ENCODE data around the gene UST. TPM values are rescaled to one million over a fixed set of nuclear protein-coding genes. Genes with fewer than 3 reads are reported as not detected.

The UST gene
- total RNA-seq, 2 experiments from 2014 or later, result 1.2 to 1.5 TPM

DNA sequence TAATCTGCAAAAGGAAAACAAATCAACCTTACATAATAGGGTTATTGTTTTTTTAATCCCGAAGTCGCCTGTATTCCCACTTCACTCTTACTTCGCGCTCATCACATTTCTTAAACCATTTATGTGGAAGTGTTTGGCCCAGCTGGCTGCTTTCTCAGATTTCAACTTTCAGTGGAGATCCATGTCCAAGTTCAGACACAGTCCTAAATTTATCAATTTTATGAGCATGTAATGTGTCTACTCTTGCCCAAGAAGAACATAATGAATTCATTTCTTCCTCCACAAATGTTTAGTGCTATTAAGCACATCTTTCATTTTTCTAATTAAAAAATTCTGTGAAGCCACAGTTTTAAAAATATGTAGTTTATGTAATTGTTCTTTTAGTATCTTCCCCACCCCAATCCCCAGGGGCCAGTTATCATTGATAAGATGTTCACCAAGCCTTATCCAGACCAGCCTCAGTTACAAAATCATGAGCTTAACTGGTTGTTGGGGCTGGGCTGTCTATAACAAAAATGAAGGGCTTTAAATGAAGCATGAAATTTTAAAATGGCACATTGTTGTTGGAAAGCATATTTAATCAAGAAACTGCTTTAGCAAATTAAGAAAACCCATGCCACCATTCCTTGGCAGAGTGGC is 151.7 kb downstream of the UST start:
- no peaks in the 10 kb centered on the region for H3K36me3 Mint-ChIP-seq (ENCODE audit: low read depth)
- TF ChIP-seq, protein P1, sequence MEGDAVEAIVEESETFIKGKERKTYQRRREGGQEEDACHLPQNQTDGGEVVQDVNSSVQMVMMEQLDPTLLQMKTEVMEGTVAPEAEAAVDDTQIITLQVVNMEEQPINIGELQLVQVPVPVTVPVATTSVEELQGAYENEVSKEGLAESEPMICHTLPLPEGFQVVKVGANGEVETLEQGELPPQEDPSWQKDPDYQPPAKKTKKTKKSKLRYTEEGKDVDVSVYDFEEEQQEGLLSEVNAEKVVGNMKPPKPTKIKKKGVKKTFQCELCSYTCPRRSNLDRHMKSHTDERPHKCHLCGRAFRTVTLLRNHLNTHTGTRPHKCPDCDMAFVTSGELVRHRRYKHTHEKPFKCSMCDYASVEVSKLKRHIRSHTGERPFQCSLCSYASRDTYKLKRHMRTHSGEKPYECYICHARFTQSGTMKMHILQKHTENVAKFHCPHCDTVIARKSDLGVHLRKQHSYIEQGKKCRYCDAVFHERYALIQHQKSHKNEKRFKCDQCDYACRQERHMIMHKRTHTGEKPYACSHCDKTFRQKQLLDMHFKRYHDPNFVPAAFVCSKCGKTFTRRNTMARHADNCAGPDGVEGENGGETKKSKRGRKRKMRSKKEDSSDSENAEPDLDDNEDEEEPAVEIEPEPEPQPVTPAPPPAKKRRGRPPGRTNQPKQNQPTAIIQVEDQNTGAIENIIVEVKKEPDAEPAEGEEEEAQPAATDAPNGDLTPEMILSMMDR (IDR thresholded peaks at IDR 0.05), result no peak
- H3K4me1 Mint-ChIP-seq (ENCODE audit: low read depth), result no peaks in the 10 kb centered on the region
- no peak overlapping the region for H3K4me3 Mint-ChIP-seq
- H3K9me3 Mint-ChIP-seq, result peaks cover 2% of the 10 kb centered on the region
- ATAC-seq, result no peak
- POLR2A ChIA-PET, result interaction anchor here (0.8 kb wide), 1 partner anchor 137 kb away, joined by 3 read pairs; no protein-coding TSS in a partner anchor
- intact Hi-C loops (cut with micrococcal nuclease), result no loop called here
- DNase-seq, result no peak
- CTCF ChIA-PET, result no interaction called here
- no peak overlapping the region for H3K27ac Mint-ChIP-seq
- H3K27me3 Mint-ChIP-seq, result peaks cover 3% of the 10 kb centered on the region

DNA sequence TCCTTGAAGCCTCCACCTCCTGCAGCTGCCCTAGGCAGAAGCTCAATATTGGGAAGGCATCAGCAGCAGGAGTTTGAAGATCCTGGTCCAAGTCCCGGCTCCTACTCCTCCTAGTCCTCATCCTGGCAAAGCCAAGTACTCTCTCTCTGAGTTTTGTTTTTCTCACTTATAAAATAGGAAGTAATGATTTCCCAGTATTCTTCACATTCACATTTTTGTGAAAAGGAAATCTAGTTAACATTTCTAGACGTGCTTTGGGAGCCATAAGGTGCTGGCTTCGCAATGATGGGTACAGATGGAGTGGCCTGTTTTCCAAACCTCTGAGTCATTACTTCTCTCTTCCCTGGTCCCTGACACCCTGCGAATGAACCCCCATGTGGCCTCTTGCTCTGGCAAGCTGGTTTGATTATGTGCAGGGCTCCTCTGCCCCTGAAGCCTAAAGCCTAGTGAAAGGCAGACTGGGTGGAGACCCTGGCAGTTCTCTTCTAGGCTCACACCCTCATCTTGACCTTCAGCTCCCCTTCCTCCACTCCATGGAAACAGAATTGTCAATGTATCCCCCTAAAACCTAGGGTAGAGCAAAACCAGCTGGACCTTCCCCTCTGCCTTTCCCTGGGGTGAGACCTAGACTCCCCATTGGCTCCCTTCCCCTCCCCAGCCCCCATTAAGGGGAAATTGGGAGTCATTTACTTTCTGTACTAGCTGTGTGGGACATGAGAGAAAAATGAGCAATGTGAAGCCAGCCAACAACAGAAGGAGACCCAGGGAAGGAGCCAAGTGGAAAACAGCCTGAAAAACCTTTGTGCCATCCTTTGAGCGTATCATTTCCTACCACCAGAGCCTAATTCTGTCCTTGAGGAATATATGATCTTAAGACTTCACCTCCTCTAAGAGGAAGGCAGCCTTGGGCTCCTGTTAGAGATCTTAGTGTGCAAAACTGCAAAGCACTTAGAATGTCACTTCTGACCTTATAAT is 158.4 kb downstream of the UST start:
- TF ChIP-seq, protein P1 (IDR thresholded peaks at IDR 0.05), result no peak
- H3K4me1 Mint-ChIP-seq (ENCODE audit: low read depth), result no peaks in the 10 kb centered on the region
- ChIA-PET POLR2A (no interaction called here), CTCF (no interaction called here)
- intact Hi-C loops (cut with micrococcal nuclease), result no loop called here
- no peak overlapping the region for H3K4me3 Mint-ChIP-seq
- H3K27me3 Mint-ChIP-seq, result no peaks in the 10 kb centered on the region
- DNase-seq (no peak), ATAC-seq (no peak)
- H3K36me3 Mint-ChIP-seq (ENCODE audit: low read depth), result no peaks in the 10 kb centered on the region
- H3K9me3 Mint-ChIP-seq, result peaks cover 2% of the 10 kb centered on the region
- H3K27ac Mint-ChIP-seq, result no peak overlapping the region

DNA sequence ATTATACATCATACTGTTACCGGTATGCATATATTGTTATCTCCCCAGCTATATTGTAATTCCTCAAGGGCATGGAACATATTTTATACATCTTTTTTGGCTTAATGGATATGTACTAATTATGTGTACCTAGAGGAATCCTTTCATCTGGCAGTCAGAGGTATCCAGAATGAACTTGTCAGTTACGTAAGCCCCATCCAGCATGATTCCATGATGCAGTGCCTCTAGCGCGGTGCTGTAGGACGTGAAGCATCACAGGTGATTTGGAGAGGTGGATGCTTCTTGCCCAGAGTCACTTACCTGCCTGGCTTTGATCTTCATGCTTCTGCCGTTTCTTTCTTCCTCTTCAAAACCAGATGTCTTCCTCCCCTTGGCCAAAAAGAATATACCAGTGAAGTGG is 159.1 kb downstream of the UST start:
- TF ChIP-seq, protein P1 (IDR thresholded peaks at IDR 0.05), result no peak
- DNase-seq, result no peak
- Mint-ChIP-seq H3K36me3 (ENCODE audit: low read depth) (no peaks in the 10 kb centered on the region), H3K27me3 (no peaks in the 10 kb centered on the region), H3K9me3 (no peaks in the 10 kb centered on the region), H3K27ac (no peak overlapping the region), H3K4me1 (ENCODE audit: low read depth) (no peaks in the 10 kb centered on the region), H3K4me3 (no peak overlapping the region)
- ChIA-PET CTCF (no interaction called here), POLR2A (no interaction called here)
- no peak for ATAC-seq
- intact Hi-C loops (cut with micrococcal nuclease), result no loop called here

DNA sequence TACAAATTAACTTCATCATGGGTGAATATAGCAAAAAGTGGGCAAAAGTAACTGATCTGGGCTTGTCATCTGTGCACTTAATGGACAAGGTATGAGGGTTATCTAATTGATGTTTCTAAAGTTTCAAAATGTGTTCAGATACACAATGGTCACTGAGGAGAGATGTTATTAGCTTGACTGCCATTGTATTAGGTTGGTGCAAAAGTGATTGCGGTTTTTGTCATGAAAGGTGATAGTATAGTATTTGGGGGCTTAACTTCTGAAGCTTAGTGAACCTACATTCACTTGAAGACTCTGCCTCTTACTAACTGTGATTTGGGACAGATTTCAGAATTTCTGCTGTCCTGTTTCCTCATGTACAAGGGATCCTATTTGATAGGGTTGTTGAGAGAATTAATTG is 159.6 kb downstream of the UST start:
- ATAC-seq (no peak), DNase-seq (no peak)
- H3K9me3 Mint-ChIP-seq, result no peaks in the 10 kb centered on the region
- TF ChIP-seq, protein P1 (IDR thresholded peaks at IDR 0.05), result no peak
- H3K36me3 Mint-ChIP-seq (ENCODE audit: low read depth), result no peaks in the 10 kb centered on the region
- ChIA-PET POLR2A (no interaction called here), CTCF (no interaction called here)
- no peaks in the 10 kb centered on the region for H3K4me1 Mint-ChIP-seq (ENCODE audit: low read depth)
- H3K27ac Mint-ChIP-seq, result no peak overlapping the region
- H3K4me3 Mint-ChIP-seq, result no peak overlapping the region
- intact Hi-C loops (cut with micrococcal nuclease), result no loop called here
- no peaks in the 10 kb centered on the region for H3K27me3 Mint-ChIP-seq

DNA sequence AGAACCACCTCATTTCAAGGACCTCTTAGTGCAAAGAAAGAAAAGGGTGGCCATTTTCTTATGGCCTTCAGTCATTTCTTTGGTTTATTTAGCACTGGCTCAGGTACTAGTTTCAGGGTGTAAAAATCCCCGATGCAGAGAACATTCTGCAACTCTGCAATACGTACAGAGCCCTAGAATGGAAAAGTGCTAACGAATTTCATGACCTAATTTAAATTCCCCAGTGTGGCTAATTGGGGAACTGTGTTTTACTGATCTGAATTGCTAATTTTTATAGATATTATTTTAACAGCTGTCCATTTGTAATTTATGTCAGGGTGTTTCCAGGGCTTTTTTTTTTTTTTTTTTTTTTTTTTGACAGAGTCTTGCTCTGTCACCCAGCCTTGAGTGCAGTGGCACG is 160.7 kb downstream of the UST start:
- ChIA-PET CTCF (no interaction called here), POLR2A (no interaction called here)
- no peaks in the 10 kb centered on the region for H3K36me3 Mint-ChIP-seq (ENCODE audit: low read depth)

More for the DNA sequence above, 160.7 kb downstream of the UST start:
- Mint-ChIP-seq H3K9me3 (no peaks in the 10 kb centered on the region), H3K27me3 (no peaks in the 10 kb centered on the region), H3K27ac (no peak overlapping the region), H3K4me1 (ENCODE audit: low read depth) (no peaks in the 10 kb centered on the region), H3K4me3 (no peak overlapping the region)
- no peak for DNase-seq
- no peak for ATAC-seq
- TF ChIP-seq, protein P1 (IDR thresholded peaks at IDR 0.05), result no peak
- intact Hi-C loops (cut with micrococcal nuclease), result no loop called here

Measured in activated CD8-positive, alpha-beta T cell treated with anti-CD3 and anti-CD28 coated beads for 36 hours (primary cell).